Stimulated activated CD4-positive, alpha-beta T cell treated with anti-CD3 and anti-CD28 coated beads, Interleukin-4, amount 100 ng/mL, for 1 hour (primary cell): ENCODE measurements around the gene ADAMTS17.
A peak's percentile ranks its signal among the peaks of the same experiment; 100 is the strongest.
"Not testable (repeated sequence)": the region's sequence is repeated elsewhere in the genome, so short reads cannot be mapped to it uniquely, and the experiment has no call there.

Source experiments
- DNase-seq: peaks from one replicate; pipeline ENCODE4 v3.0.0-alpha.2; 2020

The ADAMTS17 gene

GRCh38 chr15:100339999-100340398 is 1.8 kb downstream of the ADAMTS17 start:
- DNase-seq: no peak

- DNase-seq: not testable (repeated sequence)
Measured at GRCh38 chr15:100339451-100339850, 2.3 kb downstream of the ADAMTS17 start.

- peak; percentile 46 for DNase-seq
Measured at GRCh38 chr15:100338971-100339444, 2.8 kb downstream of the ADAMTS17 start.

- no peak for DNase-seq
Measured at GRCh38 chr15:100338247-100338646, 3.5 kb downstream of the ADAMTS17 start.

- no peak for DNase-seq
Measured at GRCh38 chr15:100337096-100338044, 4.4 kb downstream of the ADAMTS17 start.

GRCh38 chr15:100336061-100336460 is 5.7 kb downstream of the ADAMTS17 start:
- DNase-seq: no peak

- DNase-seq: no peak
Measured at GRCh38 chr15:100335335-100335999, 6.3 kb downstream of the ADAMTS17 start.

- no peak for DNase-seq
Measured at GRCh38 chr15:100334905-100335304, 6.9 kb downstream of the ADAMTS17 start.

- DNase-seq: no peak
Measured at GRCh38 chr15:100334456-100334855, 7.3 kb downstream of the ADAMTS17 start.

GRCh38 chr15:100334015-100334414 is 7.8 kb downstream of the ADAMTS17 start:
- DNase-seq: no peak

- DNase-seq: no peak
Measured at GRCh38 chr15:100333236-100333635, 8.5 kb downstream of the ADAMTS17 start.

GRCh38 chr15:100332721-100333120 is 9.1 kb downstream of the ADAMTS17 start:
- DNase-seq: no peak

- no peak for DNase-seq
Measured at GRCh38 chr15:100332231-100332630, 9.5 kb downstream of the ADAMTS17 start.

- DNase-seq: no peak
Measured at GRCh38 chr15:100330629-100331215, 11.1 kb downstream of the ADAMTS17 start.

- no peak for DNase-seq
Measured at GRCh38 chr15:100330221-100330620, 11.6 kb downstream of the ADAMTS17 start.

- DNase-seq: no peak
Measured at GRCh38 chr15:100328796-100329195, 13.0 kb downstream of the ADAMTS17 start.

- no peak for DNase-seq
Measured at GRCh38 chr15:100318880-100319279, 22.9 kb downstream of the ADAMTS17 start.

- no peak for DNase-seq
Measured at GRCh38 chr15:100314809-100315400, 26.9 kb downstream of the ADAMTS17 start.

- DNase-seq: no peak
Measured at GRCh38 chr15:100311833-100312476, 29.8 kb downstream of the ADAMTS17 start.

GRCh38 chr15:100311154-100311625 is 30.6 kb downstream of the ADAMTS17 start:
- no peak for DNase-seq

- no peak for DNase-seq
Measured at GRCh38 chr15:100310513-100311153, 31.1 kb downstream of the ADAMTS17 start.

- DNase-seq: no peak
Measured at GRCh38 chr15:100310041-100310405, 31.8 kb downstream of the ADAMTS17 start.
